ENCODE data around the gene HINT3. TPM values are rescaled to one million over a fixed set of nuclear protein-coding genes. Genes with fewer than 3 reads are reported as not detected.

The HINT3 gene
- total RNA-seq, 1 donor from 2014 or later, result 32.9 TPM

DNA sequence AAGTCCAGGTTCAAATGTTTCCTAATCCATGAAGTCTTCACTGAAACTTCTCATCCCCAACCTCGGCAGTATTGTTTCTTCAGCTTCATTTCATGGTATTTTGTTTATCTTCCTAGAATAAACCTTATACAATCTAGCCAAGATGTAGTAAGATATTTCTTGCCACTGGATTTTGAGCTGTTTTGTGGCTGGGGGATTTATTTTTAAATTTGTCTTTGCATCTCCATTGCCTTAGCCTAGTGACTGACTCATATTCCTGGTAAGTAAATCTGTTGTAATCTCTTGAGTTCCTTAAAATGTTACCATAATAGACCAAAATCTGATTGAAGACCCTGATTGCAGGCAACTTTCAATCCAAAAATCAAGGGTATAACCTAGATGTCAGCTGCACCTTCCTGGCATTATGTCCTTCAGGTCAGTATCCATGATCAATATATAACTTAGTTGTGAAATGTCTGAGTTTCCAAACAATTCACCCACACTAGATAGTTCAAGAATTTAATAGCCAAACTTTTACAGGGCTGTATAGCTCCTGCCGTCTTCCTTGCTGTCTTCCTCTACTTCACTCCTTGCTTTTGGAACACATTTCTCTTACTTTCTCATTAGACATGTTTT lies 25.1 kb downstream of the HINT3 start:
- H3K4me3 ChIP-seq, result no peak overlapping the region
- no peaks in the 10 kb centered on the region for H3K27me3 ChIP-seq (ENCODE audit: low read depth)
- no peak overlapping the region for H3K27ac ChIP-seq (replicated peaks)
- H3K9me3 ChIP-seq (replicated peaks), result no peaks in the 10 kb centered on the region
- DNase-seq, result no peak
- H3K4me1 ChIP-seq, result peaks cover 16% of the 10 kb centered on the region
- intact Hi-C loops (cut with micrococcal nuclease), result no loop called here
- TF ChIP-seq, protein P1, sequence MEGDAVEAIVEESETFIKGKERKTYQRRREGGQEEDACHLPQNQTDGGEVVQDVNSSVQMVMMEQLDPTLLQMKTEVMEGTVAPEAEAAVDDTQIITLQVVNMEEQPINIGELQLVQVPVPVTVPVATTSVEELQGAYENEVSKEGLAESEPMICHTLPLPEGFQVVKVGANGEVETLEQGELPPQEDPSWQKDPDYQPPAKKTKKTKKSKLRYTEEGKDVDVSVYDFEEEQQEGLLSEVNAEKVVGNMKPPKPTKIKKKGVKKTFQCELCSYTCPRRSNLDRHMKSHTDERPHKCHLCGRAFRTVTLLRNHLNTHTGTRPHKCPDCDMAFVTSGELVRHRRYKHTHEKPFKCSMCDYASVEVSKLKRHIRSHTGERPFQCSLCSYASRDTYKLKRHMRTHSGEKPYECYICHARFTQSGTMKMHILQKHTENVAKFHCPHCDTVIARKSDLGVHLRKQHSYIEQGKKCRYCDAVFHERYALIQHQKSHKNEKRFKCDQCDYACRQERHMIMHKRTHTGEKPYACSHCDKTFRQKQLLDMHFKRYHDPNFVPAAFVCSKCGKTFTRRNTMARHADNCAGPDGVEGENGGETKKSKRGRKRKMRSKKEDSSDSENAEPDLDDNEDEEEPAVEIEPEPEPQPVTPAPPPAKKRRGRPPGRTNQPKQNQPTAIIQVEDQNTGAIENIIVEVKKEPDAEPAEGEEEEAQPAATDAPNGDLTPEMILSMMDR (IDR thresholded peaks at IDR 0.05; ENCODE audit: borderline replicate concordance), result no peak
- H3K36me3 ChIP-seq, result no peaks in the 10 kb centered on the region

DNA sequence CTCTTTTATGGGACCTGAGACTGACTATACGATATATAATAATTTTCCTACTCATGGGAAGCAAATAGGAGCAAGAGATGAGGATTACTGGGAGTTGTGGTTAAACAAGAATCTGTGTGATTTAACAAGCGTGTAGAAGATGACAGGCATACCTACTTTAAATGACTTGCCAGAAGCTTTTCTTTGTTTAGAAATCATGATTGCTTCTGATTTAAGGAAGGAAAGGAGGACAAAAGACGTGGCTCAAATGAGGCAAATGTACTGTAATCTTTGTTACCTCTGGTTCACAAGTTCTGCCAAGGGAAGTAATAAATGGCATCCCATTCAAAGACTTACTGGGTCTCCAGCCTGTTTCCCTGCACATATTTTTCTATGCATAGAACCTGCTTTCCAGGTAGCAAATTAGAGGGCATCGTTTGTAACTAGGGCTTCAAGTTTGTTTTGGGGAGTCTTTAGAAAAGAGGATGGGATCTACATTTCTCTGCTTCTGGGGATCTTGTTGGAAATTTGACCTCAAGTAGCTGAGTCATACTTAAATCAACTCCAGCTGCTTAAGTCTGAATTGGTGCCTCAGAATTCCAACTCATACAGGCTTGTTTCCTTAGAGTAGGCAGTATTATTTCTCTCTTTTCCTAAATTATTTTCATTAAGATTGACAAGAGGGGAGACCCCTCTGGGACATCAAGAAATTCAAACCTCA lies 26.8 kb downstream of the HINT3 start:
- no peak overlapping the region for H3K4me3 ChIP-seq
- intact Hi-C loops (cut with micrococcal nuclease), result no loop called here
- H3K27ac ChIP-seq (replicated peaks), result no peak overlapping the region
- no peak for DNase-seq
- H3K27me3 ChIP-seq (ENCODE audit: low read depth), result no peaks in the 10 kb centered on the region
- no peaks in the 10 kb centered on the region for H3K36me3 ChIP-seq
- TF ChIP-seq, protein P1 (IDR thresholded peaks at IDR 0.05; ENCODE audit: borderline replicate concordance), result no peak
- H3K9me3 ChIP-seq (replicated peaks), result no peaks in the 10 kb centered on the region
- H3K4me1 ChIP-seq, result peaks cover 26% of the 10 kb centered on the region

DNA sequence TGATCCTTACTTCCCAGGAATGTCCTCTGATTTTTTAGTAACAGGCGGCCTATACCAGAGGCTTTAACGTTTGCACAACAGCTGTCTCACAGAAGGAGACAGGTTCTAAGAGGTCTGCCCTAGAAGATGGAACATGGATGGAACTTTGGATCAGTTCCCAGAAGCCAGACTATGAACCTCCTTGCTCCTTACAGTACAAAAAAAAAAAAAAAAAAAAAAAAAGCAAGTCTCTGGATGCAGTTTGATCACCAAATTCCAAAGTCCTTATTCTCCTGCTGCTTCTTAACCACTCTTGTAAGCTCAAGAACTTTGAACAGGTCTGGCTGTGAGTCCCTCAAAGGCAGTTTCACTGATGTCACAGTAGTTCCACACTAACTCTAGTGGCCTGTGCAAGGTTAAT lies 27.7 kb downstream of the HINT3 start:
- TF ChIP-seq, protein P1 (IDR thresholded peaks at IDR 0.05; ENCODE audit: borderline replicate concordance), result no peak
- H3K4me3 ChIP-seq, result no peak overlapping the region
- no peaks in the 10 kb centered on the region for H3K36me3 ChIP-seq
- no peaks in the 10 kb centered on the region for H3K27me3 ChIP-seq (ENCODE audit: low read depth)
- intact Hi-C loops (cut with micrococcal nuclease), result no loop called here
- H3K9me3 ChIP-seq (replicated peaks), result no peaks in the 10 kb centered on the region
- H3K4me1 ChIP-seq, result peaks cover 26% of the 10 kb centered on the region
- DNase-seq, result no peak
- no peak overlapping the region for H3K27ac ChIP-seq (replicated peaks)

DNA sequence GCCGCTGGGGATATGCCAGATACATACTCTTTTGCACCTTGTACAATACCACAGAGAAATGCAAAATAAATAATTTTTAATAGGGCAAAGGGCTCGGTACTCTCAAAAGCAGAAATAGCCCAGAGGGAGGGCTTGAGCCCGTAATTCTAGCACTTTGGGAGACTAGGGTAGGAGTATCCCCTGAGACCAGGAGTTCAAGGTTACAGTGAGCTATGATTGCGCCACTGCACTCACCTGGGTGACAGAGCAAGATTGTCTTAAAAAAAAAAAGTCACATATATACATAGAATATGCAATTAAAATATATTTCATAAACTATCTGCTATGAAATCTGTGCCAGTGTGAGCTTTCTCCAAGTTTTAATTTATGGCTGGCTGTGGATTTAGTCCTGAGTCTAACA lies 29.0 kb downstream of the HINT3 start:
- peak overlapping the region; percentile 87 for H3K4me3 ChIP-seq
- peaks cover 26% of the 10 kb centered on the region for H3K4me1 ChIP-seq
- no peaks in the 10 kb centered on the region for H3K9me3 ChIP-seq (replicated peaks)
- TF ChIP-seq, protein P1 (IDR thresholded peaks at IDR 0.05; ENCODE audit: borderline replicate concordance), result no peak
- H3K36me3 ChIP-seq, result no peaks in the 10 kb centered on the region
- H3K27me3 ChIP-seq (ENCODE audit: low read depth), result no peaks in the 10 kb centered on the region
- intact Hi-C loops (cut with micrococcal nuclease), result no loop called here
- no peak for DNase-seq
- peak overlapping the region; percentile 81 for H3K27ac ChIP-seq (replicated peaks)

DNA sequence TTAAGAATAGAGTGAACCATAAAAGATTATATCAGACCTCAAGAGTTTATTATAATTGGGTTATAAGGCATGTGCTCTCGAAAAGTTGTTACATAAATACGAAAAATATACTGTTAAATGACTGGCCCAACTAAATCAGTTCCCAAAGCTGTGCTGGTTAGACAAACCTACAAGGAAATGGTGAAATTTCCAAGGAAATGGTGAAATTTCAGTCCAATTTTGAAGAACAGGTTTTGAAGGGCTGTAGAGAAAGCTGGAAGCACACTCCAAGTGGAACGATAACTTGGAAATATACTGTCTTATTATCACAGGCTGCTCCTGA lies 29.4 kb downstream of the HINT3 start:
- Histone ChIP-seq H3K36me3 (no peaks in the 10 kb centered on the region), H3K4me3 (peak overlapping the region; percentile 87), H3K27ac (replicated peaks) (peak overlapping the region; percentile 81), H3K9me3 (replicated peaks) (no peaks in the 10 kb centered on the region), H3K27me3 (ENCODE audit: low read depth) (no peaks in the 10 kb centered on the region), H3K4me1 (peaks cover 26% of the 10 kb centered on the region)
- intact Hi-C loops (cut with micrococcal nuclease), result no loop called here
- no peak for DNase-seq
- TF ChIP-seq, protein P1 (IDR thresholded peaks at IDR 0.05; ENCODE audit: borderline replicate concordance), result no peak
